ENCODE results near the gene APRT.
A peak's percentile ranks its signal among the peaks of the same experiment; 100 is the strongest.

APRT gene

GRCh38 chr16:88822281-88823040 lies 10.7 kb upstream of the APRT start:
- no peak for DNase-seq
- CTCF ChIA-PET, result interaction anchor here (0.8 kb wide), 1 partner anchor 85 kb away, joined by 3 read pairs; no protein-coding TSS in a partner anchor
- Mint-ChIP-seq H3K27ac (peak overlapping the region; percentile 19), H3K4me1 (no peaks in the 10 kb centered on the region), H3K9me3 (no peaks in the 10 kb centered on the region), H3K36me3 (no peaks in the 10 kb centered on the region), H3K27me3 (no peaks in the 10 kb centered on the region), H3K4me3 (no peak overlapping the region)

DNA sequence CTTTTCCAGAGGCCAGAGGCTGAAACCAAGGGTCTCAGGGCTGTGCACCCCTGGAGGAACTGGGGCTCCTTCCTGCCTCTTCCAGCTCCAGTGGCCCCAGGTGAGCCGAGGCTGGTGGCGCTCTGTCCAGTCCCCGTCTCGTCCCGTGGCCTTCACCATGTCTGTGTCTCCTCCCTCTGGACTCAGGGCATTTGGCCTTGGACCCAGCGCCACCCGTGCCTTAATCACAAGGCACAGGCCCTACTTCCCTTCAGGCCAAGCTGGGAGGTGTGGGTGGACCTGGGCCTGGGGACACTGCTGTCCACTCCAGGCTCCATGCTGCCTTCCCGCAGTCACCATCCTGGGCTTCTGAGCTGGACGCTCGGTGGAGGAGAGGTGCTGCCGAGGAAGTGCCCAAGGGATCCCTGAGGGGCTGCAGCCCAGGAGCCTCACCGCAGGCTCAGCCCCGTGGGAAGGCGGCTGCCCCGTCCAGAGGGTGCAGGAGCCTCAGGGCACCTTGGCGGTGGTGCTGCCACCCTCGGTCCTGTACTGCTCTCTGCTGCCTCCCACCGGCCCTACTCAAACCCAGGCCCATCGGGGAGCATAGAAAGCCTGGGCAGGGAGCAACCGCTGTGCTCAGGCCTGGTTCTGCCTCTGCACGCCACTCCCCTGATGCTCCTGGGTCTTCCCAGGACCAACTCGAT lies 9.6 kb upstream of the APRT start:
- CTCF ChIA-PET, result no interaction called here
- Mint-ChIP-seq H3K27ac (no peak overlapping the region), H3K9me3 (no peaks in the 10 kb centered on the region)

GRCh38 chr16:88820385-88821025 lies 8.8 kb upstream of the APRT start:
- DNase-seq, result no peak
- H3K4me3 Mint-ChIP-seq, result no peak overlapping the region
- CTCF ChIA-PET, result no interaction called here
- H3K4me1 Mint-ChIP-seq, result no peaks in the 10 kb centered on the region
- H3K27ac Mint-ChIP-seq, result no peak overlapping the region
- no peaks in the 10 kb centered on the region for H3K9me3 Mint-ChIP-seq
- no peaks in the 10 kb centered on the region for H3K36me3 Mint-ChIP-seq
- no peaks in the 10 kb centered on the region for H3K27me3 Mint-ChIP-seq

More for the DNA sequence above, 9.6 kb upstream of the APRT start:
- no peaks in the 10 kb centered on the region for H3K36me3 Mint-ChIP-seq
- no peaks in the 10 kb centered on the region for H3K27me3 Mint-ChIP-seq
- no peak overlapping the region for H3K4me3 Mint-ChIP-seq
- DNase-seq, result no peak
- H3K4me1 Mint-ChIP-seq, result no peaks in the 10 kb centered on the region

DNA sequence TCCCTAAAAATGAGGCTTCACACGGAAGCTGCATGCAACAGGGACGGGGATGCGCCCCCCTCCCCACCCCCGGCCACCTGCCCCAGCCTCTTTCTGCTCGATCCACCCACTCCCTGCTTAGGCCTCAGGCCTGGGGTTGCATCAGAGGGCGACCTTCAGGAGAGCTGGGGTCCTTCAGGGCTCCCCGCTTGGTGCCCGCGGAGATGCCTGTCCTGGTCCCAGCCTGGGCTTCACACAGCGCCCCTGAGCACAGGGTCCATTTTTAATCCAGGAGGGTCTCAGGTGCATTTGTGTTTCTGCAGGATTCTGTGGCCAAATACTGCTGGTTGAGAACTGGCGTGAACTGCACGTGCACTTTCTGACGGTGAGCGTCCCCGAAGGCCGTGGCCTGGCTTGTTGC lies 7.4 kb upstream of the APRT start:
- H3K36me3 Mint-ChIP-seq, result no peaks in the 10 kb centered on the region
- H3K27me3 Mint-ChIP-seq, result no peaks in the 10 kb centered on the region
- H3K27ac Mint-ChIP-seq, result peak overlapping the region; percentile 28
- H3K4me1 Mint-ChIP-seq, result no peaks in the 10 kb centered on the region
- no peaks in the 10 kb centered on the region for H3K9me3 Mint-ChIP-seq
- CTCF ChIA-PET, result no interaction called here
- DNase-seq, result no peak
- H3K4me3 Mint-ChIP-seq, result no peak overlapping the region

- Mint-ChIP-seq H3K4me1 (peaks cover 3% of the 10 kb centered on the region), H3K4me3 (no peak overlapping the region), H3K27ac (no peak overlapping the region), H3K36me3 (no peaks in the 10 kb centered on the region), H3K27me3 (no peaks in the 10 kb centered on the region), H3K9me3 (no peaks in the 10 kb centered on the region)
- DNase-seq, result no peak
- CTCF ChIA-PET, result no interaction called here
These were observed 6.8 kb upstream of the APRT start for GRCh38 chr16:88818575-88818874.

GRCh38 chr16:88817785-88818574 lies 6.3 kb upstream of the APRT start:
- no peaks in the 10 kb centered on the region for H3K27me3 Mint-ChIP-seq
- no peak for DNase-seq
- H3K36me3 Mint-ChIP-seq, result no peaks in the 10 kb centered on the region
- CTCF ChIA-PET, result no interaction called here
- no peak overlapping the region for H3K4me3 Mint-ChIP-seq
- peaks cover 3% of the 10 kb centered on the region for H3K4me1 Mint-ChIP-seq
- no peaks in the 10 kb centered on the region for H3K9me3 Mint-ChIP-seq
- H3K27ac Mint-ChIP-seq, result no peak overlapping the region

- H3K36me3 Mint-ChIP-seq, result no peaks in the 10 kb centered on the region
- H3K4me3 Mint-ChIP-seq, result no peak overlapping the region
- DNase-seq, result no peak
- no peak overlapping the region for H3K27ac Mint-ChIP-seq
- no peaks in the 10 kb centered on the region for H3K9me3 Mint-ChIP-seq
- no peaks in the 10 kb centered on the region for H3K27me3 Mint-ChIP-seq
- peaks cover 10% of the 10 kb centered on the region for H3K4me1 Mint-ChIP-seq
- CTCF ChIA-PET, result interaction anchor here (1.0 to 1.5 kb wide), 2 partner anchors 41 to 350 kb away, joined by 4 to 5 read pairs; no protein-coding TSS in a partner anchor
These were observed 5.2 kb upstream of the APRT start for GRCh38 chr16:88816736-88817535.

DNA sequence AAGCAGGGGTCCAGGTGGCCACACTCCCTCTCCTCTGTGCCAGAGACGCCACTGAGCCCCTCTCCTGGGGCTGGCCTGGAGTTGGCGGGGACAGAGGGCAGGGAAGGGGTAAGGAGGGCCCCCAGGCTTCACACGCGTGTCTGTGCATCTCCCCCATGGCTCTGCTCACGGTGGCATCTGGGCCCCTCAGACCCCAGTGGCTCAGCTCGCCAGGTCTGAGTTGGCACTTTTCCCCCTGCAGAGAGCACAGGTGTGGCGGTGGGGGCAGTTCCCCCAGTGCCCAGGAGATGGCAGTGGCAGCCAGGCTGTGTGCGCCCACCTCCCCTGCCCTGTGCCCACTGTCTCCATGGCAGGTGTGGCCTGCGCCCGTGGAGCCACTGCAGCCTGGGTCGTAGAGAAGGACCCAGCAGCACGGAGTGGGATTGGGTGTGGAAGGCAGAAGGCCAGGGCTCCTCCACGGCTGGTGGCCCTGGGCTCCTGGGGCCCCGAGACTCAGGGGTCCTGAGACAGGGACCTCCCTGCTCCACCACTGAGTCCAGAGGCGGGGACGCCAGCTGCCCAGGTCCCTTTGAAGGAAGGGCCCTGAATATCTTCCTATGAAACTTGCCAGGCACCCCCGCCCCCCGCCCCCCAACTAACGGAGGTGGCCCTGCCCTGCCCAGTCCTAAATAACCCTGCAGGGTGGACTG lies 4.3 kb upstream of the APRT start:
- Mint-ChIP-seq H3K36me3 (no peaks in the 10 kb centered on the region), H3K4me1 (peaks cover 11% of the 10 kb centered on the region), H3K4me3 (no peak overlapping the region), H3K9me3 (no peaks in the 10 kb centered on the region), H3K27ac (no peak overlapping the region), H3K27me3 (no peaks in the 10 kb centered on the region)
- CTCF ChIA-PET, result interaction anchor here (0.9 to 3.0 kb wide), 3 partner anchors 41 to 402 kb away, joined by 3 to 14 read pairs (median 4); partner anchors contain the start of genes GALNS, TRAPPC2L and ZNF778
- peak; percentile 72 for DNase-seq

GRCh38 chr16:88815227-88815626 lies 3.5 kb upstream of the APRT start:
- no peak overlapping the region for H3K4me3 Mint-ChIP-seq
- no peaks in the 10 kb centered on the region for H3K9me3 Mint-ChIP-seq
- no peak for DNase-seq
- no peaks in the 10 kb centered on the region for H3K27me3 Mint-ChIP-seq
- CTCF ChIA-PET, result interaction anchor here (0.9 to 3.0 kb wide), 3 partner anchors 42 to 403 kb away, joined by 3 to 14 read pairs (median 3); partner anchors contain the start of genes GALNS, TRAPPC2L and ZNF778
- H3K36me3 Mint-ChIP-seq, result no peaks in the 10 kb centered on the region
- H3K4me1 Mint-ChIP-seq, result peaks cover 15% of the 10 kb centered on the region
- no peak overlapping the region for H3K27ac Mint-ChIP-seq

GRCh38 chr16:88814144-88814502 lies 2.4 kb upstream of the APRT start:
- Mint-ChIP-seq H3K4me1 (peaks cover 22% of the 10 kb centered on the region), H3K27me3 (no peaks in the 10 kb centered on the region), H3K9me3 (no peaks in the 10 kb centered on the region), H3K36me3 (peaks cover under 1% of the 10 kb centered on the region), H3K4me3 (no peak overlapping the region), H3K27ac (no peak overlapping the region)
- DNase-seq, result no peak
- CTCF ChIA-PET, result interaction anchor here (1.4 to 3.0 kb wide), 3 partner anchors 43 to 77 kb away, joined by 3 to 14 read pairs (median 4); partner anchors contain the start of genes GALNS and TRAPPC2L

GRCh38 chr16:88813269-88814143 lies 1.8 kb upstream of the APRT start:
- H3K4me3 Mint-ChIP-seq, result peak overlapping the region; percentile 78

More at GRCh38 chr16:88813269-88814143, 1.8 kb upstream of the APRT start:
- DNase-seq, result no peak
- H3K27ac Mint-ChIP-seq, result peak overlapping the region; percentile 93
- CTCF ChIA-PET, result interaction anchor here (0.9 to 3.0 kb wide), 4 partner anchors 44 to 354 kb away, joined by 3 to 14 read pairs (median 6); partner anchors contain the start of genes GALNS and TRAPPC2L
- H3K9me3 Mint-ChIP-seq, result no peaks in the 10 kb centered on the region
- peaks cover 3% of the 10 kb centered on the region for H3K36me3 Mint-ChIP-seq
- no peaks in the 10 kb centered on the region for H3K27me3 Mint-ChIP-seq
- peaks cover 24% of the 10 kb centered on the region for H3K4me1 Mint-ChIP-seq

Data from activated naive CD4-positive, alpha-beta T cell treated with anti-CD3 and anti-CD28 coated beads, Interleukin-2, amount 10 ng/mL, durations not matched to agents 7 days and 5 days (primary cell).